Measurements from ENCODE around the gene ENDOG. TPM values are rescaled to one million over a fixed set of nuclear protein-coding genes. Genes with fewer than 3 reads are reported as not detected.
A peak's percentile ranks its signal among the peaks of the same experiment; 100 is the strongest.
"Not testable (repeated sequence)": the region's sequence is repeated elsewhere in the genome, so short reads cannot be mapped to it uniquely, and the experiment has no call there.

The ENDOG gene
- total and polyA plus RNA-seq, 4 experiments from 2014 or later = 18.5 to 25.9 (median 20.5) TPM

DNA sequence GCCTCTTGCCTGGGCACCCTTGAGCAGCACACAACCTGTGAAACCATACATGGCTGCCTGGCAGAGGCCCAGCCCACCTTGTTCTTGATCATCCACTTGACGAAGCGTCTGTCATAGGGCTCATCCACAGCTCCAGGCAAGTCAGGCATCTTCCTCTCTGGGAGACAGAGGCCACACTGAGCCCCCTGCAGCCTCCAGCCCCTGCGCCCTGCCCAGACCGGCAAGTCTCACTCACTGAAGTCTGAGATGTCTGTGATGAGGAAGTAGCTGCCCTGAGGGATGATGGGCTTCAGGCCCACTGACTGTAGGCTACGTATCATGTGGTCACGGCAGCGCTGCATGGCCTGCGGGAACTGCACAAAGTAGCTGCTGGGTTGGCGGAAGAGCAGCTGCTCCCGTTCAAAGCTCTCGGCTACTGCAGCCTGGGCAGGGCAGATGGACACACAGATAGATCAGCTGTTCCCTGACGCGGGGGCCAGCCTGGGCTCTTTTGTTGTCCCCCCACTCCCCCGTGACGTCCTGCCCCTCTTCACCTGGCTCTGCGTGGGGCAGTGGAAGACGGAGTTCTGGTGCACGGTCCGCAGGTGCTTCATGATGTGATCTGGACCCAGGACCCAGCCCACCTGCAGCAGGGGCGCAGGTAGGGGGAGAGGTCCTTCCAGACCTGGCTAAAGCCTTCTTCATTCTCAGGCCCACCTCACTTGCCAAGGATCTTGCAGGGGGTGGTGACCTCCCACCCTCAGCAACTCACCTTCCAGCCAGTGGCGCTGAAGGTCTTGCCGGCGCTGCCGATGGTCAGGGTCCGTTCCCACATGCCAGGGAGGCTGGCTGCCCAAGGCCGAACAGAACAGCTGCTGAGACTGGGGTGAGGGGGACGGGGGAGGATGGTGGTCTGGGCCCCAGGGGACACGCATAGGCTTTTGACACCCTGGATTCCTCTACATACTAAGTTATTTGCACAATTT, 17.2 kb downstream of the ENDOG start:
- Histone ChIP-seq H3K27ac (ENCODE audit: low read depth, low read length) (no peak overlapping the region), H3K27me3 (ENCODE audit: insufficient read depth, low read length) (no peaks in the 10 kb centered on the region), H3K9me3 (ENCODE audit: control insufficient read depth in 1 of 2, low read length in 2 of 2) (no peaks in the 10 kb centered on the region), H3K4me3 (ENCODE audit: low read length in 2 of 2) (no peak overlapping the region), H3K4me1 (ENCODE audit: insufficient read depth, low read length) (no peaks in the 10 kb centered on the region), H3K36me3 (ENCODE audit: insufficient read depth, low read length) (peaks cover 6% of the 10 kb centered on the region)
- Mint-ChIP-seq H3K27ac (peak overlapping the region in 1 of 7 donors; percentile 66), H3K9me3 (no peaks in the 10 kb centered on the region), H3K27me3 (no peaks in the 10 kb centered on the region), H3K4me1 (no peaks in the 10 kb centered on the region), H3K36me3 (peaks cover 13 to 18% of the 10 kb centered on the region in 2 donors), H3K4me3 (peak overlapping the region in 1 of 8 donors; percentile 45)
- ChIA-PET POLR2A (ENCODE audit: partially characterized antibody) (no interaction called here), CTCF (ENCODE audit: partially characterized antibody) (no interaction called here)
- no peak for DNase-seq
- intact Hi-C loops (cut with micrococcal nuclease) = no loop called here

DNA sequence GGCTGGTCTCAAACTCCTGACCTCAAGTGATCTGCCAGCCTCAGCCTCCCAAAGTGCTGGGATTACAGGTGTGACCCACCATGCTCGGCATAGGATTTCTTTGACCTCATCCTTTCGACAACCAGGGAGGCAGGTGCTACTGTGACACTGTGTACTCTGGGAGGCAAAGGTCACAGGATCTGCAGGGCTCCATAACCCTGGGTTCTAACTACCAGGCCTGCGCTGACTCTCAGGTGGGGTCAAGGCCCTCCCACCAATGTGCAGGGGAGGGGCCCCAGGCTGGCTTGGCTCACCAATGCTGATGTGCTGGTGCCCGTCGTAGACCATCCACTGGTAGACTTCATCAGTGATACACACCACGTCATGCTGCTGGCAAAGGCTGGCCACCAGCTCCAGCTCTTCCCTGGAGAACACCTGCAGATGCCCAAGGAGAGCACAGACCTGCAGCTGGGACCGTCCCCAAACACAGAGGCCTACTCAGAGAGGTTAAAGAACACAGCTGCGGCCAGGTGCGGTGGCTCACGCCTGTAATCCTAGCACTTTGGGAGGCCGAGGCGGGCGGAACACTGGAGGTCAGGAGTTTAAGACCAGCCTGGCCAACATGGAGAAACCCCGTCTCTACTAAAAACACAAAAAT, 18.3 kb downstream of the ENDOG start:
- Histone ChIP-seq H3K4me3 (ENCODE audit: low read length in 2 of 2) (no peak overlapping the region), H3K27me3 (ENCODE audit: insufficient read depth, low read length) (no peaks in the 10 kb centered on the region), H3K36me3 (ENCODE audit: insufficient read depth, low read length) (peaks cover 6% of the 10 kb centered on the region), H3K9me3 (ENCODE audit: control insufficient read depth in 1 of 2, low read length in 2 of 2) (no peaks in the 10 kb centered on the region), H3K4me1 (ENCODE audit: insufficient read depth, low read length) (no peaks in the 10 kb centered on the region), H3K27ac (ENCODE audit: low read depth, low read length) (no peak overlapping the region)
- no peaks in the 10 kb centered on the region for H3K4me1 Mint-ChIP-seq
- H3K4me3 Mint-ChIP-seq = no peak overlapping the region
- CTCF ChIA-PET (ENCODE audit: partially characterized antibody) = no interaction called here
- DNase-seq = no peak
- intact Hi-C loops (cut with micrococcal nuclease) = no loop called here
- POLR2A ChIA-PET (ENCODE audit: partially characterized antibody) = no interaction called here
- no peak overlapping the region for H3K27ac Mint-ChIP-seq
- H3K36me3 Mint-ChIP-seq = peaks cover 15 to 21% of the 10 kb centered on the region in 2 donors
- H3K27me3 Mint-ChIP-seq = no peaks in the 10 kb centered on the region
- no peaks in the 10 kb centered on the region for H3K9me3 Mint-ChIP-seq

- POLR2A ChIA-PET (ENCODE audit: partially characterized antibody) = interaction anchor here (0.9 kb wide), 1 partner anchor 8 kb away, joined by 3 read pairs; the partner anchor contains the start of gene SPOUT1
- Mint-ChIP-seq H3K4me1 (no peaks in the 10 kb centered on the region), H3K36me3 (peaks cover 17 to 21% of the 10 kb centered on the region in 2 donors), H3K9me3 (no peaks in the 10 kb centered on the region), H3K27ac (no peak overlapping the region), H3K27me3 (no peaks in the 10 kb centered on the region), H3K4me3 (no peak overlapping the region)
- no peaks in the 10 kb centered on the region for H3K27me3 ChIP-seq (ENCODE audit: insufficient read depth, low read length)
- no peak overlapping the region for H3K4me3 ChIP-seq (ENCODE audit: low read length in 2 of 2)
- peaks cover 11% of the 10 kb centered on the region for H3K36me3 ChIP-seq (ENCODE audit: insufficient read depth, low read length)
- intact Hi-C loops (cut with micrococcal nuclease) = no loop called here
- H3K4me1 ChIP-seq (ENCODE audit: insufficient read depth, low read length) = no peaks in the 10 kb centered on the region
- CTCF ChIA-PET (ENCODE audit: partially characterized antibody) = interaction anchor here (1.2 to 1.4 kb wide), 3 partner anchors 8 to 90 kb away, joined by 4 to 6 read pairs (median 5); partner anchors contain the start of genes ENDOG and SPOUT1
- no peak overlapping the region for H3K27ac ChIP-seq (ENCODE audit: low read depth, low read length)
- no peaks in the 10 kb centered on the region for H3K9me3 ChIP-seq (ENCODE audit: control insufficient read depth in 1 of 2, low read length in 2 of 2)
- DNase-seq = no peak
Measured at GRCh38 chr9:128838338-128838737, 20.0 kb downstream of the ENDOG start.

- no peaks in the 10 kb centered on the region for H3K4me1 Mint-ChIP-seq
- Histone ChIP-seq H3K4me1 (ENCODE audit: insufficient read depth, low read length) (no peaks in the 10 kb centered on the region), H3K9me3 (ENCODE audit: control insufficient read depth in 1 of 2, low read length in 2 of 2) (no peaks in the 10 kb centered on the region), H3K4me3 (ENCODE audit: low read length in 2 of 2) (no peak overlapping the region), H3K27ac (ENCODE audit: low read depth, low read length) (no peak overlapping the region), H3K36me3 (ENCODE audit: insufficient read depth, low read length) (peaks cover 11% of the 10 kb centered on the region), H3K27me3 (ENCODE audit: insufficient read depth, low read length) (no peaks in the 10 kb centered on the region)
- no peaks in the 10 kb centered on the region for H3K27me3 Mint-ChIP-seq
- intact Hi-C loops (cut with micrococcal nuclease) = no loop called here
- no peak for DNase-seq
- H3K27ac Mint-ChIP-seq = no peak overlapping the region
- H3K4me3 Mint-ChIP-seq = no peak overlapping the region
- no peaks in the 10 kb centered on the region for H3K9me3 Mint-ChIP-seq
- H3K36me3 Mint-ChIP-seq = peaks cover 14 to 18% of the 10 kb centered on the region in 2 donors
- ChIA-PET POLR2A (ENCODE audit: partially characterized antibody) (no interaction called here), CTCF (ENCODE audit: partially characterized antibody) (interaction anchor here (1.0 kb wide), 1 partner anchor 165 kb away, joined by 3 read pairs; no protein-coding TSS in a partner anchor)
Measured at GRCh38 chr9:128840524-128840923, 22.2 kb downstream of the ENDOG start.

- Mint-ChIP-seq H3K27ac (no peak overlapping the region), H3K36me3 (peaks cover 14 to 16% of the 10 kb centered on the region in 2 donors), H3K9me3 (no peaks in the 10 kb centered on the region), H3K4me1 (no peaks in the 10 kb centered on the region), H3K27me3 (no peaks in the 10 kb centered on the region), H3K4me3 (no peak overlapping the region)
- H3K27ac ChIP-seq (ENCODE audit: low read depth, low read length) = no peak overlapping the region
- ChIA-PET CTCF (ENCODE audit: partially characterized antibody) (interaction anchor here (0.7 kb wide), 1 partner anchor 20 kb away, joined by 5 read pairs; no protein-coding TSS in a partner anchor), POLR2A (ENCODE audit: partially characterized antibody) (no interaction called here)
- peaks cover 11% of the 10 kb centered on the region for H3K36me3 ChIP-seq (ENCODE audit: insufficient read depth, low read length)
- no peaks in the 10 kb centered on the region for H3K27me3 ChIP-seq (ENCODE audit: insufficient read depth, low read length)
- no peaks in the 10 kb centered on the region for H3K9me3 ChIP-seq (ENCODE audit: control insufficient read depth in 1 of 2, low read length in 2 of 2)
- no peak for DNase-seq
- H3K4me3 ChIP-seq (ENCODE audit: low read length in 2 of 2) = no peak overlapping the region
- H3K4me1 ChIP-seq (ENCODE audit: insufficient read depth, low read length) = no peaks in the 10 kb centered on the region
- intact Hi-C loops (cut with micrococcal nuclease) = no loop called here
Measured at GRCh38 chr9:128841694-128842492, 23.6 kb downstream of the ENDOG start.

DNA sequence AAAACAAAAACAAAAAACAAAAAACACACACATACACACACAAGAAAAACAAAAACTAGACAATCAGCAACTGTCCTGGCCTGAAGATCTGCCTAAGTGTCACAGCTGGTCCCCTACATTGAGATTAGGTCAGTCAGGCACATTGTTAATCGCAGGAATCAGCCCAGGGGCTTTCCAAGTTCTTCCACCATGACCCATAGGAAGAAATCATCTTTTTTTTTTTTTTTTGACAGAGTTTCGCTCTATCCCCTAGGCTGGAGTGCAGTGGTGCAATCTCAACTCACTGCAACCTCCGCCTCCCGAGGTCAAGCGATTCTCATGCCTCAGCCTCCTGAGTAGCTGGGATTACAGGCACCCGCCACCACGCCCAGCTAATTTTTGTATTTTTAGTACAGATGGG, 24.9 kb downstream of the ENDOG start:
- H3K36me3 ChIP-seq (ENCODE audit: insufficient read depth, low read length); H3K27me3 Mint-ChIP-seq; H3K27me3 ChIP-seq (ENCODE audit: insufficient read depth, low read length); H3K4me1 ChIP-seq (ENCODE audit: insufficient read depth, low read length); H3K9me3 Mint-ChIP-seq; H3K4me3 Mint-ChIP-seq; CTCF ChIA-PET (ENCODE audit: partially characterized antibody); H3K4me1 Mint-ChIP-seq; POLR2A ChIA-PET (ENCODE audit: partially characterized antibody); intact Hi-C loops (cut with micrococcal nuclease); H3K9me3 ChIP-seq (ENCODE audit: control insufficient read depth in 1 of 2, low read length in 2 of 2); DNase-seq; H3K27ac ChIP-seq (ENCODE audit: low read depth, low read length); H3K4me3 ChIP-seq (ENCODE audit: low read length in 2 of 2): not testable (repeated sequence)
- H3K27ac Mint-ChIP-seq = peak overlapping the region in 1 of 7 donors; percentile 57
- H3K36me3 Mint-ChIP-seq = peaks cover 13 to 15% of the 10 kb centered on the region in 2 donors

Measured in CD4-positive, alpha-beta memory T cell (primary cell).